GM12873 (cell line): ENCODE measurements around the gene PSMD8.

ENCODE experiments used
- TF ChIP-seq, protein P1 (sequence below): IDR thresholded peaks from 2 replicates; pipeline ENCODE4 v1.5.1; 2012; ENCODE audit warnings: low read depth, mild to moderate bottlenecking, moderate library complexity, low read length, control low read depth; ENCODE audit not compliant: insufficient read depth; ENCODE audit errors: missing control alignments

Gene PSMD8

DNA sequence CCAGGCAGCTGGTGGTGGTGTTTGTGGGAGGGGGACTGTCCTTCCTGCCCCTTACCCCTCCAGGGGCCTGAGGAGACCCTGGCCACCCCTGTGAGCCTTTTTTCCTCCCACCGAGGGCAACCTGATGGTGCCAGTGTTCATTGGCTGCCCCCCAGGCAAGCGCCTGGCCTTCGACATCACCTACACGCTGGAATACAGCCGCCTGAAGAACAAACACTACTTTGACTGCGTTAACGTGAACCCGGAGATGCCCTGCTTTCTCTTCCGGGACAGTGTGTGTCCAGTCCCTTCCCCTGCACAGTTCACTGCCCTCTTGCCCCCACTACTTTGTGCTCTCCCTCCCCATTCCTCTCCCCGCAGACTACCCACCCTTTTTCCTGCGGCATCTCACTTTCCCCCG, 7.3 kb upstream of the PSMD8 start:
- TF ChIP-seq, protein P1, sequence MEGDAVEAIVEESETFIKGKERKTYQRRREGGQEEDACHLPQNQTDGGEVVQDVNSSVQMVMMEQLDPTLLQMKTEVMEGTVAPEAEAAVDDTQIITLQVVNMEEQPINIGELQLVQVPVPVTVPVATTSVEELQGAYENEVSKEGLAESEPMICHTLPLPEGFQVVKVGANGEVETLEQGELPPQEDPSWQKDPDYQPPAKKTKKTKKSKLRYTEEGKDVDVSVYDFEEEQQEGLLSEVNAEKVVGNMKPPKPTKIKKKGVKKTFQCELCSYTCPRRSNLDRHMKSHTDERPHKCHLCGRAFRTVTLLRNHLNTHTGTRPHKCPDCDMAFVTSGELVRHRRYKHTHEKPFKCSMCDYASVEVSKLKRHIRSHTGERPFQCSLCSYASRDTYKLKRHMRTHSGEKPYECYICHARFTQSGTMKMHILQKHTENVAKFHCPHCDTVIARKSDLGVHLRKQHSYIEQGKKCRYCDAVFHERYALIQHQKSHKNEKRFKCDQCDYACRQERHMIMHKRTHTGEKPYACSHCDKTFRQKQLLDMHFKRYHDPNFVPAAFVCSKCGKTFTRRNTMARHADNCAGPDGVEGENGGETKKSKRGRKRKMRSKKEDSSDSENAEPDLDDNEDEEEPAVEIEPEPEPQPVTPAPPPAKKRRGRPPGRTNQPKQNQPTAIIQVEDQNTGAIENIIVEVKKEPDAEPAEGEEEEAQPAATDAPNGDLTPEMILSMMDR: no peak

DNA sequence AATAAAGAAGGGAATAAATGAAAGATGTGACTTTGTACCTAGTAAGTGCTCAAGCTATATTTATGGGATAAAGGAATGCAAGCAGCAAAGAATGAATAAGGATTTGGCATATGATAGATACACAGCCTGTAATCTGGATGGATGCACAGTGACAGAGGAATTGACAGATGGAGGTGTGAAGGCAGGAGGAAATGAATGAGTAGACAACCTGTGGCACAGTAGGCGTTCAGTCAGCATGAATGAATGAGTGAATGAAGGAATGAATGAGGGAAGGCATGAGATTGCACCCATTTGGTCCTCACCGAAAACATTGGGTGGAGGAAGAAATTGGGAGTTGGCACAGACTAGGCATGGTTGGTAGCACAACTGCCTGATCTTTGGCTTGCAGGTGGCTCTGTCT, 4.8 kb upstream of the PSMD8 start:
- TF ChIP-seq, protein P1: no peak

DNA sequence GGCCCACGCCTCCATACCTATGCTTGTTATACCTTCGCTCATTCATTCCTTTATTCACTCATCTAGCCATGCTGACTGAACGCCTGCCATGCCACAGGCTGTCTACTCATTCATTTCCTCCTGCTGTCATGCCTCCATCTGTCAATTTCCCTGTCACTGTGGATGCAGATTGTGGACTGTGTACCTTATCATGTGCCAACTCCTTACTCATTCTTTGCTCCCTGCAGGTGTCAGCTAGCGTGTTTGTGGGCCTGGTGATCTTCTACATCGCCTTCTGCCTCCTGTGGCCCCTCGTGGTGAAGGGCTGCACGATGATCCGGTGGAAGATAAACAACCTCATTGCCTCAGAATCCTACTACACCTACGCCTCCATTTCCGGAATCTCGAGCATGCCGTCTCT, 4.1 kb upstream of the PSMD8 start:
- TF ChIP-seq, protein P1: no peak

DNA sequence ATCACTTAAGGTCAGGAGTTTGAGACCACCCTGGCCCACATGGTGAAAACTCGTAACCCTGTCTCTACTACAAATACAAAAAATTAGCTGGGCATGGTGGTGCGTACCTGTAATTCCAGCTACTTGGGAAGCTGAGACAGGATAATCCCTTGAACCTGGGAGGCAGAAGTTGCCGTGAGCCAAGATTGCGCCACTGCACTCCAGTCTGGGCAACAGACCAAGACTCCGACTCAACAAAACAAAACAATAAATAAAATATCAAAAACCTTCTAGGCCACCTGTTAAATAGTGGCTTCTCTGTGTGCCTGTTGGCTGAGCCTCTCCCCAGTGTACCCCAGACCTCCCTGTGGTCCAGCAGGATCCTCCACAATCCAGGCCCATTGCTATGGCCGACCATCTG, 3.3 kb upstream of the PSMD8 start:
- TF ChIP-seq, protein P1: no peak

DNA sequence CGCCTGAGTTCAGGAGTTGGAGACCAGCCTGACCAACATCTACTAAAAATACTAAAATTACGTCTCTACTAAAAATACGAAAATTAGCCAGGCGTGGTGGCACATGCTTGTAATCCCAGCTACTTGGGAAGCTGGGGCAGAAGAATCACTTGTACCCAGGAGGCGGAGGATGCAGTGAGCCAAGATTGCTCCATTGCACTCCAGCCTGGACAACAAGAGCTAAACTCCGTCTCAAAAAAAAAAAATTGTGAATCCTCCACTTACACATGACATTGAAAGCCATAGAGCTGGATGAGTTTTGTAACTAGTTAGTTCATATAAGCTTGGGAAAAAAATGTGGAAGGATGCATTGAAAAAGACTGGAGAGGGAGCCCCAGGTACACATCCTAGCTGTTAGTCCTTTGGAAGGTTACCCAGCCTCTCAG, 452 bp upstream of the PSMD8 start:
- TF ChIP-seq, protein P1: no peak

DNA sequence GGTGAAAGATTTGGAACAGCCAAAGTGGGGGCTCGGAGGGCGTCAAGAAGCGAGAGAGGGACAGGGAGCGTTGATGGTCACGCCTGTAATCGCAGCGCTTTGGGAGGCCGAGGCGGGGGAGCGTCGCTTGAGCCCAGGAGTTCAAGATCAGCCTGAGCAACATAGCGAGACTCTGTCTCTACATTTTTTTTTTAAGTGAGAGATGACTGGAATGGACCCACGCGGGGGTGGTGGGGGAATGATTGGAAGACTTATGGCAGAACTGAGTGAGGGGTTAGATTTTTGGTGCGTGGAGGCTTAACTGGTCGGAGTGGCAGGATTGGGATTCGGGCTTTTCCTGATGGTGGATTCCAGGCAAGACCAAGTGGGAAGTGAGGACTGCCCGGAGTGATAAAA, 725 bp downstream of the PSMD8 start:
- TF ChIP-seq, protein P1: no peak

DNA sequence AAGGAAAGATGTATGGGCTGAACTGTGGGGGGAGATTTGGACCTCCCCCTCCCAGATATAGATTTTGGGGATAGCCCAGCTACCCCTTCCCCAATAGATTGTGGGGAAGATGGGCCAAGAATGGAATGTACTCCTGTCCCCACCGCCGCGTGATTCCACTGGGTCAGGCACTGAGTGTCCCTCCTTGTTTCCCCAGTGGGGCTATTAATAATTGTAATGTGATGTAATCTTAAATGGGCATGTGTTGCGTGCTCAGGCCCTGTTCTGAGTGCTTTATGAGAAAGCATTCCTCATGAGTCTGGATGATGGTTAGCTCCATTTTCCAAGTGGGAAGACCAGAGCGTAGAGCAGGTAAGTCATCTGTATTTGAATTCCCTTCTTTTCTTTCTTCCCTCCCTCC, 1.4 kb downstream of the PSMD8 start:
- TF ChIP-seq, protein P1: no peak
